HCT116 (cell line): ENCODE data around the gene FGGY. TPM values are rescaled to one million over a fixed set of nuclear protein-coding genes. Genes with fewer than 3 reads are reported as not detected.

Experiments used
- ATAC-seq: fragments of 200-7000 bp; cut with Tn5 transposase; 2 replicates; pipeline ENCODE4 v1.9.1; 2020; ENCODE audit warnings: mild to moderate bottlenecking, moderate library complexity
- BruUV-seq: library from RNA; stranded (reverse); fragments of 400-500 nt; replicated peaks from 2 replicates; lab custom pipeline; 2021; lab: Mats Ljungman, UMichigan
- CTCF ChIA-PET: fragments of 300-600 bp; sonication (Branson Sonifier 250); formaldehyde crosslinking; loops from one replicate; lab custom pipeline; 2021; ENCODE audit warnings: antibody characterized with exemption; lab: Charles Lee
- POLR2A ChIA-PET: fragments of 300-600, 350-600 bp; sonication (Branson Sonifier 250); formaldehyde crosslinking; loops from one replicate; lab custom pipeline; 2021; ENCODE audit warnings: antibody characterized with exemption; lab: Charles Lee
- RAD21 ChIA-PET, 2 experiments: fragments of 300-600 bp; sonication (Branson Sonifier 250); formaldehyde crosslinking; loops; one replicate each; lab custom pipeline; 2023; ENCODE audit warnings: low total read pairs in 2 of 2; ENCODE audit not compliant: uncharacterized antibody in 2 of 2, unreplicated experiment in 2 of 2, low non-redundant PET in 1 of 2; lab: Charles Lee
- DNase-seq: peaks from one replicate; pipeline ENCODE4 v3.0.0-alpha.2; 2010; ENCODE audit warnings: low read depth, low spot score
- H2AFZ ChIP-seq: fragments of 200-600 bp; shearing (Covaris generic), sonication (generic); 2 replicates; pipeline ENCODE4 v1.6.1; 2017; ENCODE audit warnings: low read depth, mixed run types, mixed read lengths, antibody characterized with exemption, low read length; ENCODE audit not compliant: poor library complexity, severe bottlenecking
- H3K27ac ChIP-seq: 2 replicates; pipeline ENCODE4 v1.5.1; 2012; ENCODE audit warnings: low read depth, low read length
- H3K27me3 ChIP-seq: fragments of 200-600 bp; sonication (generic); 2 replicates; pipeline ENCODE4 v1.6.1; 2016; ENCODE audit warnings: mixed run types, low read length, mixed read lengths; ENCODE audit not compliant: insufficient read depth
- H3K36me3 ChIP-seq, 2 experiments: fragments of 200-500 bp in 1 of 2; fragments of 200-600 bp in 1 of 2; sonication (Bioruptor generic) in 1 of 2; sonication (generic) in 1 of 2; 2 replicates each; pipeline versions ENCODE4 v1.5.1 to v1.6.1; 2014 to 2016; ENCODE audit warnings: low read length in 2 of 2, inconsistent platforms in 1 of 2, mixed read lengths in 1 of 2, mixed run types in 1 of 2; ENCODE audit not compliant: insufficient read depth in 2 of 2, control insufficient read depth in 1 of 2
- H3K4me1 ChIP-seq, 2 experiments: fragments of 200-600 bp in 1 of 2; sonication (generic) in 1 of 2; 2 replicates each; pipeline versions ENCODE4 v1.5.1 to v1.6.1; 2012 to 2017; ENCODE audit warnings: low read length in 2 of 2, inconsistent platforms in 1 of 2, mild to moderate bottlenecking in 1 of 2, mixed read lengths in 1 of 2, mixed run types in 1 of 2, moderate library complexity in 1 of 2; ENCODE audit not compliant: insufficient read depth in 2 of 2, control insufficient read depth in 1 of 2
- H3K4me2 ChIP-seq: fragments of 200-600 bp; sonication (generic); 2 replicates; pipeline ENCODE4 v1.6.1; 2017; ENCODE audit warnings: mixed run types, low read length, mixed read lengths
- H3K4me3 ChIP-seq, 2 experiments: fragments of 200-600 bp in 1 of 2; sonication (generic) in 1 of 2; replicated peaks in 1 of 2; 2 replicates each; pipeline ENCODE4 v1.5.1; 2011 to 2016; ENCODE audit warnings: low read length in 2 of 2, control low read depth in 1 of 2, low read depth in 1 of 2, mild to moderate bottlenecking in 1 of 2, mixed read lengths in 1 of 2, mixed run types in 1 of 2
- H3K79me2 ChIP-seq: fragments of 200-600 bp; sonication (generic); 2 replicates; pipeline ENCODE4 v1.6.1; 2017; ENCODE audit warnings: mild to moderate bottlenecking, mixed run types, low read length, moderate library complexity, mixed read lengths; ENCODE audit not compliant: insufficient read depth
- H3K9ac ChIP-seq: fragments of 200-600 bp; sonication (generic); 2 replicates; pipeline ENCODE4 v1.6.1; 2016; ENCODE audit warnings: low read length, mixed read lengths
- H3K9me2 ChIP-seq: fragments of 200-600 bp; sonication (generic), shearing (Covaris generic); 2 replicates; pipeline ENCODE4 v1.6.1; 2017; ENCODE audit warnings: mixed run types, mild to moderate bottlenecking, moderate library complexity; ENCODE audit not compliant: insufficient read depth
- H3K9me3 ChIP-seq, 2 experiments: fragments of 200-500 bp in 1 of 2; fragments of 200-600 bp in 1 of 2; sonication (Bioruptor generic) in 1 of 2; sonication (generic) in 1 of 2; 2 replicates each; pipeline ENCODE4 v1.6.1; 2014 to 2017; ENCODE audit warnings: low read length in 2 of 2, mixed read lengths in 2 of 2, inconsistent platforms in 1 of 2, low read depth in 1 of 2, mild to moderate bottlenecking in 1 of 2, mixed run types in 1 of 2, moderate library complexity in 1 of 2; ENCODE audit not compliant: control insufficient read depth in 1 of 2, insufficient read depth in 1 of 2
- H4K20me1 ChIP-seq: fragments of 200-600 bp; sonication (generic), shearing (Covaris generic); 2 replicates; pipeline ENCODE4 v1.6.1; 2017; ENCODE audit warnings: mixed run types, mild to moderate bottlenecking, moderate library complexity; ENCODE audit not compliant: insufficient read depth
- EGR1 ChIP-seq: IDR thresholded peaks from 2 replicates; pipeline ENCODE4 v1.6.1; 2012; ENCODE audit warnings: low read depth
- ELF1 ChIP-seq: IDR thresholded peaks from 2 replicates; pipeline ENCODE4 v1.6.1; 2012; ENCODE audit warnings: low read depth, borderline replicate concordance
- EZH2phosphoT487 ChIP-seq: fragments of 200-600 bp; IDR thresholded peaks from 2 replicates; pipeline ENCODE4 v1.6.1; 2018; ENCODE audit warnings: antibody characterized with exemption, borderline replicate concordance
- POLR2A ChIP-seq: IDR thresholded peaks from 2 replicates; pipeline ENCODE4 v1.7.0; 2011; ENCODE audit warnings: borderline replicate concordance; ENCODE audit not compliant: insufficient read depth, insufficient read length; ENCODE audit errors: extremely low read depth
- POLR2AphosphoS5 ChIP-seq: IDR thresholded peaks from 2 replicates; pipeline ENCODE4 v1.6.1; 2011; ENCODE audit warnings: mild to moderate bottlenecking, low read depth, low read length, moderate library complexity
- RAD21 ChIP-seq: IDR thresholded peaks from 2 replicates; pipeline ENCODE4 v1.6.1; 2012; ENCODE audit warnings: low read depth, mild to moderate bottlenecking
- SP1 ChIP-seq: IDR thresholded peaks from 2 replicates; pipeline ENCODE4 v1.6.1; 2012; ENCODE audit warnings: low read depth
- SRF ChIP-seq: IDR thresholded peaks from 2 replicates; pipeline ENCODE4 v1.6.1; 2012; ENCODE audit warnings: low read depth
- TCF7L2 ChIP-seq: IDR thresholded peaks from 2 replicates; pipeline ENCODE4 v1.7.0; 2011; ENCODE audit warnings: borderline replicate concordance, inconsistent platforms; ENCODE audit not compliant: insufficient read depth, insufficient read length; ENCODE audit errors: extremely low read depth
- ZFX ChIP-seq: fragments of 450-650 bp; IDR thresholded peaks from 2 replicates; pipeline ENCODE4 v1.6.1; 2017
- ZNF274 ChIP-seq: fragments of 200-500 bp; sonication (Bioruptor generic); IDR thresholded peaks from 2 replicates; pipeline ENCODE4 v1.6.1; 2014; ENCODE audit warnings: mild to moderate bottlenecking, low read depth, low read length, inconsistent platforms
- intact Hi-C: fragments of 100-400 bp; cut with micrococcal nuclease; formaldehyde crosslinking; loops from 2 replicates; pipeline ENCODE4 v1.10.0; 2022
- total RNA-seq: library from RNA; stranded (reverse); gene quantifications from one replicate; pipeline ENCODE4 v1.2.1, GENCODE V29; 2021; ENCODE audit not compliant: unreplicated experiment
- TF ChIP-seq, protein P1 (sequence below): IDR thresholded peaks from 2 replicates; pipeline ENCODE4 v1.6.1; 2011; ENCODE audit warnings: mild to moderate bottlenecking, low read length, moderate library complexity; ENCODE audit not compliant: insufficient replicate concordance; ENCODE audit errors: extremely low read depth
- TF ChIP-seq, protein P2 (sequence below), 3 experiments: fragments of 200-600 bp in 1 of 3; sonication (generic) in 1 of 3; IDR thresholded peaks in 2 of 3; conservative IDR thresholded peaks in 1 of 3; 2 replicates each; pipeline ENCODE4 v1.5.1; 2012 to 2017; ENCODE audit warnings: low read depth in 2 of 3, low read length in 2 of 3, antibody characterized with exemption in 1 of 3, borderline replicate concordance in 1 of 3, control low read depth in 1 of 3, mild to moderate bottlenecking in 1 of 3, mixed read lengths in 1 of 3, mixed run types in 1 of 3, moderate library complexity in 1 of 3; ENCODE audit not compliant: insufficient read depth in 1 of 3

Gene FGGY
- total RNA-seq, 1 experiment from 2014 or later, result 10.6 TPM

DNA sequence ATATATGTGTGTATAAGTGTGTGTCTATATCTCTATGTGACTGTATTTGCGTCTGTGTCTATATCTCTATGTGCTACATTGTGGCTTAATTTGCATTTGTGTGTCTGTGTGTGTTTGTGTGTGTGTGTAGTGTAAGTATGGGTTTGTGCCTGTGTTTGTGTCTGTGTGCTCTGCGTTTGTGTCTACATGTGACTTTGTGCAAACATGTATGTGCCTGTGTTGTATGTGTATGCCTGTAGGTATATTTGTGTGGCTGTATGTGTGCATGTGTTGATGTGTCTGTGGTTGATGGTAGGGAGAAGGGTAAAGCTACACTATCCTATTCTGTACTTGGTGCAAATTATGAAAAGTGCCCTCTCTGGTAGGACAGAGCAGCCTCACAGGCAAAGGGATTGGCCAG lies 7.3 kb upstream of the FGGY start:
- no TSS peak for BruUV-seq
- ChIA-PET POLR2A (interaction anchor here (0.6 kb wide), 1 partner anchor 506 kb away, joined by 3 read pairs; the partner anchor contains the start of gene JUN), CTCF (interaction anchor here (1.0 to 1.2 kb wide), 2 partner anchors 31 to 277 kb away, joined by 3 read pairs; no protein-coding TSS in a partner anchor), RAD21 (no interaction called here)
- peak overlapping the region; percentile 41 for H2AFZ ChIP-seq
- H3K9ac ChIP-seq, result no peak overlapping the region
- H3K9me2 ChIP-seq, result no peaks in the 10 kb centered on the region; the same call in 1 of the 2 replicates
- no peaks in the 10 kb centered on the region for H3K79me2 ChIP-seq
- no peak for DNase-seq
- no peaks in the 10 kb centered on the region for H3K27me3 ChIP-seq
- peak; percentile 46 for ATAC-seq
- no peaks in the 10 kb centered on the region for H3K9me3 ChIP-seq
- no peaks in the 10 kb centered on the region for H4K20me1 ChIP-seq
- TF ChIP-seq ZNF274 (no peak), RAD21 (no peak), ZFX (no peak), ELF1 (no peak), SP1 (no peak), POLR2A (no peak), TCF7L2 (no peak), POLR2AphosphoS5 (no peak), EZH2phosphoT487 (no peak), SRF (no peak), EGR1 (no peak)
- TF ChIP-seq, protein P1, sequence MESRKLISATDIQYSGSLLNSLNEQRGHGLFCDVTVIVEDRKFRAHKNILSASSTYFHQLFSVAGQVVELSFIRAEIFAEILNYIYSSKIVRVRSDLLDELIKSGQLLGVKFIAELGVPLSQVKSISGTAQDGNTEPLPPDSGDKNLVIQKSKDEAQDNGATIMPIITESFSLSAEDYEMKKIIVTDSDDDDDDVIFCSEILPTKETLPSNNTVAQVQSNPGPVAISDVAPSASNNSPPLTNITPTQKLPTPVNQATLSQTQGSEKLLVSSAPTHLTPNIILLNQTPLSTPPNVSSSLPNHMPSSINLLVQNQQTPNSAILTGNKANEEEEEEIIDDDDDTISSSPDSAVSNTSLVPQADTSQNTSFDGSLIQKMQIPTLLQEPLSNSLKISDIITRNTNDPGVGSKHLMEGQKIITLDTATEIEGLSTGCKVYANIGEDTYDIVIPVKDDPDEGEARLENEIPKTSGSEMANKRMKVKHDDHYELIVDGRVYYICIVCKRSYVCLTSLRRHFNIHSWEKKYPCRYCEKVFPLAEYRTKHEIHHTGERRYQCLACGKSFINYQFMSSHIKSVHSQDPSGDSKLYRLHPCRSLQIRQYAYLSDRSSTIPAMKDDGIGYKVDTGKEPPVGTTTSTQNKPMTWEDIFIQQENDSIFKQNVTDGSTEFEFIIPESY, result no peak
- TF ChIP-seq, protein P2, sequence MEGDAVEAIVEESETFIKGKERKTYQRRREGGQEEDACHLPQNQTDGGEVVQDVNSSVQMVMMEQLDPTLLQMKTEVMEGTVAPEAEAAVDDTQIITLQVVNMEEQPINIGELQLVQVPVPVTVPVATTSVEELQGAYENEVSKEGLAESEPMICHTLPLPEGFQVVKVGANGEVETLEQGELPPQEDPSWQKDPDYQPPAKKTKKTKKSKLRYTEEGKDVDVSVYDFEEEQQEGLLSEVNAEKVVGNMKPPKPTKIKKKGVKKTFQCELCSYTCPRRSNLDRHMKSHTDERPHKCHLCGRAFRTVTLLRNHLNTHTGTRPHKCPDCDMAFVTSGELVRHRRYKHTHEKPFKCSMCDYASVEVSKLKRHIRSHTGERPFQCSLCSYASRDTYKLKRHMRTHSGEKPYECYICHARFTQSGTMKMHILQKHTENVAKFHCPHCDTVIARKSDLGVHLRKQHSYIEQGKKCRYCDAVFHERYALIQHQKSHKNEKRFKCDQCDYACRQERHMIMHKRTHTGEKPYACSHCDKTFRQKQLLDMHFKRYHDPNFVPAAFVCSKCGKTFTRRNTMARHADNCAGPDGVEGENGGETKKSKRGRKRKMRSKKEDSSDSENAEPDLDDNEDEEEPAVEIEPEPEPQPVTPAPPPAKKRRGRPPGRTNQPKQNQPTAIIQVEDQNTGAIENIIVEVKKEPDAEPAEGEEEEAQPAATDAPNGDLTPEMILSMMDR (IDR thresholded peaks at IDR 0.05 in 2 of 3, conservative IDR thresholded peaks at IDR 0.05 in 1 of 3; ENCODE audit: borderline replicate concordance in 1 of 3, insufficient read depth in 1 of 3, low read depth in 2 of 3, low read length in 2 of 3), result no peak
- intact Hi-C loops, result no loop called here
- H3K4me2 ChIP-seq, result peak overlapping the region; percentile 39; the same call in 1 of the 2 replicates
- peaks cover 4 to 14% of the 10 kb centered on the region in 2 experiments; a peak in 3 of 4 replicates for H3K4me1 ChIP-seq
- H3K36me3 ChIP-seq, result no peaks in the 10 kb centered on the region
- H3K4me3 ChIP-seq, result no peak overlapping the region
- no peak overlapping the region for H3K27ac ChIP-seq
